Panc1 (cell line): ENCODE measurements around the gene PGF. TPM values are rescaled to one million over a fixed set of nuclear protein-coding genes. Genes with fewer than 3 reads are reported as not detected.

Source experiments
- ATAC-seq: fragments of 200-7000 bp; cut with Tn5 transposase; 2 replicates; pipeline ENCODE4 v1.9.1; 2020; ENCODE audit warnings: mild to moderate bottlenecking, moderate library complexity
- BruUV-seq: library from RNA; stranded (reverse); fragments of 400-500 nt; replicated peaks from 2 replicates; lab custom pipeline; 2021; lab: Mats Ljungman, UMichigan
- CTCF ChIA-PET: fragments of 300-600 bp; sonication (Branson Sonifier 250); formaldehyde crosslinking; loops from one replicate; lab custom pipeline; 2022; ENCODE audit warnings: antibody characterized with exemption; lab: Charles Lee
- POLR2A ChIA-PET: fragments of 300-600 bp; sonication (Branson Sonifier 250); formaldehyde crosslinking; loops from one replicate; lab custom pipeline; 2022; ENCODE audit warnings: antibody characterized with exemption; lab: Charles Lee
- DNase-seq: peaks from one replicate; pipeline ENCODE4 v3.0.0-alpha.2; 2010; ENCODE audit warnings: low read depth, low spot score
- H3K27ac ChIP-seq: 2 replicates; pipeline ENCODE4 v1.5.1; 2011; ENCODE audit warnings: mild to moderate bottlenecking, low read length, inconsistent platforms
- H3K27me3 ChIP-seq: fragments of 200-500 bp; sonication (Bioruptor generic); 2 replicates; pipeline ENCODE4 v1.6.0; 2014; ENCODE audit warnings: low read length, inconsistent platforms; ENCODE audit not compliant: control insufficient read depth, insufficient read depth
- H3K36me3 ChIP-seq: fragments of 200-500 bp; sonication (Bioruptor generic); 2 replicates; pipeline ENCODE4 v1.5.1; 2014; ENCODE audit warnings: inconsistent platforms, mild to moderate bottlenecking, low read length, moderate library complexity; ENCODE audit not compliant: control insufficient read depth, insufficient read depth
- H3K4me1 ChIP-seq: 2 replicates; pipeline ENCODE4 v1.5.1; 2011; ENCODE audit warnings: inconsistent platforms, mild to moderate bottlenecking, low read length, moderate library complexity; ENCODE audit not compliant: control insufficient read depth, insufficient read depth
- H3K4me3 ChIP-seq, 2 experiments: 2 replicates each; pipeline ENCODE4 v1.5.1; 2011 to 2012; ENCODE audit warnings: low read depth in 2 of 2, low read length in 2 of 2, mild to moderate bottlenecking in 2 of 2, inconsistent platforms in 1 of 2, moderate library complexity in 1 of 2
- H3K9me3 ChIP-seq: fragments of 200-500 bp; sonication (Bioruptor generic); 2 replicates; pipeline ENCODE4 v1.5.1; 2014; ENCODE audit warnings: low read depth, mild to moderate bottlenecking, inconsistent platforms, low read length, moderate library complexity; ENCODE audit not compliant: control insufficient read depth, insufficient read depth
- CTCF ChIP-seq: fragments of 450-650 bp; IDR thresholded peaks from 2 replicates; pipeline ENCODE4 v1.5.1; 2017; ENCODE audit warnings: mild to moderate bottlenecking
- POLR2AphosphoS5 ChIP-seq: IDR thresholded peaks from 2 replicates; pipeline ENCODE4 v1.6.1; 2012; ENCODE audit warnings: mild to moderate bottlenecking, low read depth, low read length, moderate library complexity
- REST ChIP-seq, 2 experiments: IDR thresholded peaks; 2 replicates each; pipeline ENCODE4 v1.6.1; 2011 to 2012; ENCODE audit warnings: low read depth in 2 of 2, control low read depth in 1 of 2, low read length in 1 of 2, mild to moderate bottlenecking in 1 of 2, moderate library complexity in 1 of 2; ENCODE audit not compliant: insufficient read depth in 1 of 2
- SIN3A ChIP-seq: IDR thresholded peaks from 2 replicates; pipeline ENCODE4 v1.6.1; 2012; ENCODE audit warnings: low read depth, mild to moderate bottlenecking, low read length, moderate library complexity, borderline replicate concordance; ENCODE audit not compliant: insufficient read depth
- TCF7L2 ChIP-seq: IDR thresholded peaks from 2 replicates; pipeline ENCODE4 v1.6.1; 2011; ENCODE audit warnings: mild to moderate bottlenecking, low read depth, low read length, inconsistent platforms
- in situ Hi-C: cut with HindIII; loops from 2 replicates; pipeline ENCODE4 v1.10.0; 2016; ENCODE audit warnings: low sequenced_read_pairs, low pct_unique_long_range_greater_than_20kb
- intact Hi-C: fragments of 100-400 bp; cut with micrococcal nuclease; formaldehyde crosslinking; loops from one replicate; pipeline ENCODE4 v1.10.0; 2022; ENCODE audit not compliant: unreplicated experiment
- total RNA-seq: library from RNA; stranded (reverse); gene quantifications from one replicate; pipeline ENCODE4 v1.2.1, GENCODE V29; 2021; ENCODE audit not compliant: unreplicated experiment

PGF gene
- total RNA-seq, 1 experiment from 2014 or later, result 7.3 TPM

DNA sequence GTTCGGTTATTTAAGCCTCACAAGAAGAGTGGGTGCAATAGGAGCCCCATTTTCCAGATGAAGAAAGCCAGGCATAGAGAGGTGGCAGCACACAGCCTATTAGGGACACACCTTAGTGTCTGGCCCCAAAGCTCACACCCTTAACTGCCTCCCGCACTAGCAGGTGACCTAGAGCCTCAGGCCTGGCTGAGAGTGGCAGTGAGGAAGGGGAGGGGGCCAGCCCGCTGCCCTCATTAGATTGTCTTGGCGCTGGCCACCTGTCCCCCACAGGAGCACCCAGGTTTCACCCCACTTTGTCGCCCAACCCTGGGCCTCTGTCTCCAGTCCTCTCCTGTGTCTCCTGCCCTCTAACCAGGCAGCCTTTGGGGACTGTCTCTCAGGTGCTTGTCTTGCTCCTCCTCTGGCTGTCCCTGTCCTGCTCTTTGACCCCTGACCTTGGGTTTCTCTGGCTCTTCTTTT lies 18.5 kb upstream of the PGF start:
- Histone ChIP-seq H3K27ac (no peak overlapping the region), H3K4me3 (no peak overlapping the region), H3K9me3 (no peaks in the 10 kb centered on the region), H3K4me1 (no peaks in the 10 kb centered on the region; the same call in 1 of the 2 replicates), H3K27me3 (no peaks in the 10 kb centered on the region), H3K36me3 (no peaks in the 10 kb centered on the region)
- DNase-seq, result no peak
- BruUV-seq, result no TSS peak
- peak; percentile 35; the same call in 1 of the 2 replicates for ATAC-seq
- TF ChIP-seq CTCF (no peak), POLR2AphosphoS5 (no peak)
- ChIA-PET POLR2A (no interaction called here), CTCF (no interaction called here)
- in situ Hi-C loops (no loop called here), intact Hi-C loops (no loop called here)

- POLR2A ChIA-PET, result no interaction called here
- H3K27ac ChIP-seq, result no peak overlapping the region
- H3K4me3 ChIP-seq, result no peak overlapping the region
- no peaks in the 10 kb centered on the region for H3K36me3 ChIP-seq
- intact Hi-C loops, result no loop called here
- no peaks in the 10 kb centered on the region for H3K9me3 ChIP-seq
- ATAC-seq (no peak), DNase-seq (no peak)
- H3K4me1 ChIP-seq, result no peaks in the 10 kb centered on the region
- in situ Hi-C loops, result no loop called here
- CTCF ChIA-PET, result no interaction called here
- no TSS peak for BruUV-seq
- H3K27me3 ChIP-seq, result no peaks in the 10 kb centered on the region
- no peak for TF ChIP-seq POLR2AphosphoS5
- TF ChIP-seq REST (IDR thresholded peaks at IDR 0.05; ENCODE audit: insufficient read depth in 1 of 2, low read depth in 2 of 2, low read length in 1 of 2), result no peak
- TF ChIP-seq TCF7L2, result no peak
- TF ChIP-seq SIN3A, result no peak
- no peak for TF ChIP-seq CTCF
These were observed 17.7 kb upstream of the PGF start for GRCh38 chr14:74973003-74973653.
